HG02642 (cell line): ENCODE data around the gene TMEM39B.
"Not testable (repeated sequence)": the region's sequence is repeated elsewhere in the genome, so short reads cannot be mapped to it uniquely, and the experiment has no call there.

Experiments
- ATAC-seq: cut with Tn5 transposase; IDR thresholded peaks from one replicate; pipeline ENCODE4 v1.9.1; 2021; ENCODE audit warnings: mild to moderate bottlenecking; ENCODE audit not compliant: unreplicated experiment, poor library complexity

The TMEM39B gene

GRCh38 chr1:32066489-32066873 is 6.3 kb upstream of the TMEM39B start:
- no peak for ATAC-seq

DNA sequence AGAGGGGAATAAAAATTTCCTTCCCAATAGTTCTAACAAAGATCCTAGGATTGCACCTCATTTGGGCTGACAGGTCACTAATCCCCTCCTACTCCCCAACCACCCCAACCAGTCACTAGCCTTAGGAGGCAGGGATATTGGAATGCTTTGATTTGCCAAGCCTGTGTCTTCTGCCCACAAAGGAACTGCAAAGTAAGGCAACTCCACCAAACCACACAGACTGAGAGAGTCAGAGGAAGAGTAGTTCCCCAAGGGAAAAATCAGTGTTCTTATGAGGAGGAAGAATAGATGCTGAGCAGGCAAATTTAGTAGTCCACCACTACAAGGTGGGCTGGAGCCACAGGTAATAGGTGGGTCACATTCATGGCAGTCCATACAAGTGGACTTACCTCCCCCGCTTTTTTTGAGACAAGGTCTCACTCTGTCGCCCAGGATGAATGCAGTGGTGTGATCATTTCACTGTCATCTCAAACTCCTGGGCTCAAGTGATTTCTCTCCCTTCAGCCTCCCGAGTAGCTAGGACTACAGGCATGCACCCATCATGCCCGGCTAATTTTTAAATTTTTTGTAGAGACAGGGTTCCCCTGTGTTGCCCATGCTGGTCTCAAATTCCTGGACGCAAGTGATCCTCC is 3.7 kb upstream of the TMEM39B start:
- no peak for ATAC-seq

DNA sequence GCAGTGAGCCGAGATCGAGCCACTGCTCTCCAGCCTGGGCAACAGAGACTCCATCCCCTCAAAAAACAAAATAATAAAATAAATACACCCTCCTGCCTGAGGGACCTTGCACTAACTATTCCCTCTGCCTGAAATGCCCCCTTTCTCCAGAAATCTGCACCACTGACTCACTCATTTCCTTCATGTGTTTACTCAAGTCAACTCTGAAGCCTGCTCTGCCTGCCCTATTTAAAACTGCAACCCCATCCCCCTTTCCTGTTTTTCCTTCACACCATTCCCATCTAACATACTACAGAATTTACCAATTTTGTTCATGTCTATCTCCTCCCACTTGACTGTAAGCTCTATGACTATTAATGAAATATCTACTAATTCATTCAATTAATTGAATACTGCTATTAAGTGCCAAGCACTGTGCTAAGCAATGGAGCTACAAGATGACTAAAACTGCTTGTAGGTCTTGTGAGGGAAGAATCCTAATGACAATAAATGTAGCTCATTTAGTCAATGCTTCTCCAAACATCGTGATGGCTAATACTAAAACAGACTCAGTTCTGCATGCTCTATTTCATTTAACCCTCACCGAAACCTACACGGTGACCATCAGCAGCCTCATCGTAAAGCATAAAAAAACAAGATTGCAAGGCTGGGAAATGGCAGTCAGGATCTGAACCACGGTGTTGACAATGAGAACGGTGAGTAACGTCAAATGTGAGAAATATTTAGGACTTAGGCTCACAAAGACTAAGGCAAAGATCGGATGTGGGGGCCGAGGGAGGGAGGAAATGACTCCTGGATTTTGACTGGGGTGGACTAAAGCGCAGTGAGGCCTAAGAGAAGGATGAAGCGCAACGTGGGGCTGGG is 749 bp upstream of the TMEM39B start:
- ATAC-seq = no peak

DNA sequence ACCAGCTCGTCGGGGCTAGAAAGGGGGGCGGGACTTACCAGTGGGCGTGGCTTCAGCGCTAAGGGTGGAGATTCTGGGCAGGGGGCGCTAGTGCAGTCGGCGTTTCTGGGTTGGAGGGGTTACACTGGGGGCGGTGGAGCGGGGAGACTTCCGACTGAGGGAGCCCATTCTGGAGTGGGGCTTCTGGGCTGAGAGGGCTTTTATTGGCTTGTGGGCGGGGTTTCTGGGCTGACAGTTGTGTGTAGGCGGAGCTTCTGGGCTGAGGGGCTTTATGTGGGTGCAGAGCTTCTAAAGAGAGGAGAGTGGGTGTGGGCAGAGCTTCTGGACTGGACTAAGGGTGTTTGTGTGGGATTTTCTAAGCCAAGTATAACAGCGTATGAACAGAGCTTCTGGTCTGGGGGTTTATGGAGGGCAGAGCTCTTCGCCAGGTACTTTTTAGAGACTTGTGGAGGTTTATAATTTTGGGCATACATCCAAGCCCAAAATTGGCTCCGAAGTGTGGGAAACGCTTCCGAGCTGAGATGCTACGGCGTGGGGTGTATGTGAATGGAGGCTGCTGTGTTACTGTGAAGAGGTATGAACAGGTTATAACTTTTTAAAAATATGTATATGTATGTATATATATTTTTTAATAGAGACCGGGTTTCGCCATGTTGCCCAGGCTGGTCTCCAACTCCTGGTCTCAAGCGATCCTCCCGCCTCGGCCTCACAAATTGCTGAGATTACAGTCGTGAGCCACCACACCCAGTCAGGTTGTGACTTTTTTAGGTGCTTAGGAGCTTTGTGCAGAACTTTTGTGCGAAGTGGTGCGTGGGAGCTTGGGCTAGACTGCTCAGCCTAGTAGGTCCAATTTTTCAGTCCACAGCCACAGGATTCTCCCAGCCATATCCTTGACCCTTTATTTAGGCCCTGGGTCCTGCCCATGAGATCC is 825 bp downstream of the TMEM39B start:
- ATAC-seq = no peak

DNA sequence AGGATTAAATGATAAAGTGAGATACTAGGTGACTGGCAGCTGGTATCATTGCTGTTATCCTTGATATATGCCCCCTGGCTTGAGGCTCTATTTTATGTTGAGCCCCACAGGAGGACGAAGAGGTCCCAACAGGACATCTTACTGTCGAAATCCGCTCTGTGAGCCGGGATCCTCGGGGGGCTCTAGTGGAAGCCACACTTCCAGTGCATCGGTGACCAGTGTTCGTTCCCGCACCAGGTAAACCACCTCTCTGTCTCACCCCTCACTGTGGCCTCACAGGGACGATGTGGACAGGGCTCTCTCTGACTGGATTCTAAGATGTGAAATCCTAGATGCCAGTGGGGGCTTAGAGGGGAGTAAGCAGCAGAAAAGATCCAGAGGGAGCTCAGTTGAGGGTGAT is 2.1 kb downstream of the TMEM39B start:
- ATAC-seq = no peak

GRCh38 chr1:32077451-32077850 is 4.7 kb downstream of the TMEM39B start:
- ATAC-seq = no peak

- no peak for ATAC-seq
Observed at GRCh38 chr1:32082022-32082421, 9.3 kb downstream of the TMEM39B start.

GRCh38 chr1:32086381-32086780 is 13.6 kb downstream of the TMEM39B start:
- ATAC-seq = not testable (repeated sequence)

GRCh38 chr1:32091176-32091575 is 18.4 kb downstream of the TMEM39B start:
- ATAC-seq = no peak

- ATAC-seq = no peak
Observed at GRCh38 chr1:32091591-32091990, 18.9 kb downstream of the TMEM39B start.

- ATAC-seq = no peak
Observed at GRCh38 chr1:32094746-32095521, 22.2 kb downstream of the TMEM39B start.

GRCh38 chr1:32099426-32099825 is 26.7 kb downstream of the TMEM39B start:
- no peak for ATAC-seq

GRCh38 chr1:32100359-32100758 is 27.6 kb downstream of the TMEM39B start:
- ATAC-seq = no peak

- no peak for ATAC-seq
Observed at GRCh38 chr1:32100807-32101708, 28.3 kb downstream of the TMEM39B start.

GRCh38 chr1:32104127-32104526 is 31.4 kb downstream of the TMEM39B start:
- ATAC-seq = no peak

- ATAC-seq = no peak
Observed at GRCh38 chr1:32105338-32105737, 32.6 kb downstream of the TMEM39B start.

DNA sequence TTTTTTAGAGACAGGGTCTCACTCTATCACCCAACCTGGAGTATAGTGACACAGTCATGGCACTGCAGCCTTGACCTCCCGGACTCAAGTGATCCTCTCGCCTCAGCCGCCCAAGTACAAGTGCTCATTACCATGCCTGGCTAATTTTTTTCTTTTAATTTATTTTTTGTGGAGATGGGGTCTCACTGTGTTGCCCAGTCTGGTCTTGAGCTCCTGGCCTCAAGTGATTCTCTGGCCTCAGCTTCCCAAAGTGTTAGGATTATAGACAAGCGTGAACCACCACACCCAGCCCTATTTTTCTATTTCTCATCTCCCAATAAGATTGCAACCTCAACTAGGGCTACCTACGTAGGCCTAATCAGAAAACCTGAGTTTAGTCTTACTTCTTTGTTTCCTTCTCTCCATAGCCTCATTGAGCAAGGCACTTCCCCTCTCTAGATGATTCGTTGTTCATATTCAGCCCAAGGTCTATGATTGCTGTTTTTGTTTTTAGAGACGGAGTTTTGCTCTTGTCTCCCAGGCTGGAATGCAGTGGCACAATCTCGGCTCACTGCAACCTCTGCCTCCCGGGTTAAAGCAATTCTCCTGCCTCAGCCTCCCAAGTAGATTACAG is 34.0 kb downstream of the TMEM39B start:
- ATAC-seq = no peak

- ATAC-seq = peak; percentile 77
Observed at GRCh38 chr1:32107742-32108661, 35.3 kb downstream of the TMEM39B start, which contains the start of gene KPNA6. Gene KPNA6, plus strand, starts transcription at chr1:32108056. Its CDS starts 75 bp downstream, at chr1:32108131.
